ENCODE data around the gene KCNH1. TPM values are rescaled to one million over a fixed set of nuclear protein-coding genes. Genes with fewer than 3 reads are reported as not detected.

Gene KCNH1
- total RNA-seq, 1 experiment from 2014 or later, result not detected

- DNase-seq (ENCODE audit: low read depth, low spot score) (no peak), ATAC-seq (no peak)
- ChIA-PET POLR2A (no interaction called here), CTCF (interaction anchor here (1.0 to 4.1 kb wide), 10 partner anchors 10 to 727 kb away, joined by 3 to 46 read pairs (median 4); no protein-coding TSS in a partner anchor), RAD21 (ENCODE audit: low non-redundant PET in 1 of 2, low total read pairs in 2 of 2, uncharacterized antibody in 2 of 2, unreplicated experiment in 2 of 2) (interaction anchor here (1.0 to 1.1 kb wide), 2 partner anchors 685 kb away, joined by 3 to 6 read pairs; no protein-coding TSS in a partner anchor)
- Histone ChIP-seq H3K9ac (ENCODE audit: low read length) (no peak overlapping the region), H3K4me2 (ENCODE audit: low read length) (no peak overlapping the region), H3K4me1 (ENCODE audit: control insufficient read depth in 1 of 2, insufficient read depth in 2 of 2, low read length in 2 of 2) (peaks cover 0 to 4% of the 10 kb centered on the region in 2 experiments; a peak in 2 of 4 replicates), H2AFZ (ENCODE audit: low read depth, low read length, poor library complexity, severe bottlenecking) (no peak overlapping the region), H3K27me3 (ENCODE audit: insufficient read depth, low read length) (peaks cover 66% of the 10 kb centered on the region), H3K79me2 (ENCODE audit: insufficient read depth, low read length) (no peaks in the 10 kb centered on the region), H3K4me3 (replicated peaks in 1 of 2; ENCODE audit: low read depth in 1 of 2, low read length in 2 of 2) (no peak overlapping the region), H4K20me1 (ENCODE audit: insufficient read depth) (no peaks in the 10 kb centered on the region), H3K9me2 (ENCODE audit: insufficient read depth) (no peaks in the 10 kb centered on the region), H3K27ac (ENCODE audit: low read depth, low read length) (no peak overlapping the region), H3K36me3 (ENCODE audit: control insufficient read depth in 1 of 2, insufficient read depth in 2 of 2, low read length in 2 of 2) (no peaks in the 10 kb centered on the region), H3K9me3 (ENCODE audit: control insufficient read depth in 1 of 2, insufficient read depth in 1 of 2, low read depth in 1 of 2, low read length in 2 of 2) (no peaks in the 10 kb centered on the region)
- intact Hi-C loops (cut with micrococcal nuclease), result no loop called here
- no TSS peak for BruUV-seq (replicated peaks)
- TF ChIP-seq EZH2 (IDR thresholded peaks at IDR 0.05) (no peak), CBX3 (IDR thresholded peaks at IDR 0.05; ENCODE audit: low read depth) (no peak), SRF (IDR thresholded peaks at IDR 0.05; ENCODE audit: low read depth) (no peak), MAX (IDR thresholded peaks at IDR 0.05) (no peak)
- TF ChIP-seq, protein P1, sequence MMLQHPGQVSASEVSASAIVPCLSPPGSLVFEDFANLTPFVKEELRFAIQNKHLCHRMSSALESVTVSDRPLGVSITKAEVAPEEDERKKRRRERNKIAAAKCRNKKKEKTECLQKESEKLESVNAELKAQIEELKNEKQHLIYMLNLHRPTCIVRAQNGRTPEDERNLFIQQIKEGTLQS (IDR thresholded peaks at IDR 0.05), result no peak
Observed at GRCh38 chr1:211133393-211133835, 534 bp downstream of the KCNH1 start.

DNA sequence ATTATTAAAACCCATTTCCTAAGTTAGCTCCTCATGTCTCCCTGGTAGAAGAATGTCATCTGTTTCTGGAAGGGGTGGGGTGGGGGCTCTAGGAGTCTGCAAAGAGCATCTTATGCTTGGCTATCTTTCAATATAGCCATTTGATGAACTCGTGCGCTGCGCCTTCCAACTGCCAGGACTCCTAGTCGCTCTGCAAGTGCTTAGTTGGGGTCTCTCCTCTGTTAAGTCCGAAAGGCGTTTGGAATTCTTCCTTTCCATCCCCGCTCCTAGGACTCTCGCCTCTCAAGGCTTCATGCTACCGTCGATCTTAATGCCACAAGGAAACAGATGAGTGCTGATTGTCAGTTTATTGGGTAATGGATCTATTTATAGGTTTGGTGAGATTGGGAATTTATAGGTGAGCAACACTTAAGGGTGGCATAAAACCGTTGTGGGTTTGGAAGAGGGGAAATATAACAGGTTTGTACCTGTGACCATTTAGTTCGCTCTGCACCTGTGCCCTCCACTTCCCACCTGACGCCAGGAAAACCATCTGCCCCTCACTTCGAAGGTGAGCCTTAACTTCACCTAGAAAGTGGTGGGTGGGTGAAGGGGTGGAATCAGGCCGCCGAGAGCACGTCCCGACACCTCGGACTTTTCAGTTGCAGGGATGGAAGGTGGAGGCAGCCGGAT, 1.1 kb downstream of the KCNH1 start:
- ATAC-seq (no peak), DNase-seq (ENCODE audit: low read depth, low spot score) (no peak)
- Histone ChIP-seq H3K36me3 (ENCODE audit: control insufficient read depth in 1 of 2, insufficient read depth in 2 of 2, low read length in 2 of 2) (no peaks in the 10 kb centered on the region), H3K79me2 (ENCODE audit: insufficient read depth, low read length) (no peaks in the 10 kb centered on the region), H2AFZ (ENCODE audit: low read depth, low read length, poor library complexity, severe bottlenecking) (no peak overlapping the region), H3K4me3 (replicated peaks in 1 of 2; ENCODE audit: low read depth in 1 of 2, low read length in 2 of 2) (no peak overlapping the region), H4K20me1 (ENCODE audit: insufficient read depth) (no peaks in the 10 kb centered on the region), H3K4me1 (ENCODE audit: control insufficient read depth in 1 of 2, insufficient read depth in 2 of 2, low read length in 2 of 2) (peaks cover 0 to 4% of the 10 kb centered on the region in 2 experiments; a peak in 2 of 4 replicates), H3K27me3 (ENCODE audit: insufficient read depth, low read length) (peaks cover 67% of the 10 kb centered on the region), H3K9me2 (ENCODE audit: insufficient read depth) (no peaks in the 10 kb centered on the region), H3K9ac (ENCODE audit: low read length) (no peak overlapping the region), H3K27ac (ENCODE audit: low read depth, low read length) (no peak overlapping the region), H3K4me2 (ENCODE audit: low read length) (no peak overlapping the region), H3K9me3 (ENCODE audit: control insufficient read depth in 1 of 2, insufficient read depth in 1 of 2, low read depth in 1 of 2, low read length in 2 of 2) (no peaks in the 10 kb centered on the region)
- TF ChIP-seq, protein P1 (IDR thresholded peaks at IDR 0.05), result no peak
- TF ChIP-seq SIN3A (IDR thresholded peaks at IDR 0.05; ENCODE audit: low read depth) (no peak), MAX (IDR thresholded peaks at IDR 0.05) (no peak), POLR2AphosphoS5 (IDR thresholded peaks at IDR 0.05; ENCODE audit: low read depth, low read length) (no peak), SRF (IDR thresholded peaks at IDR 0.05; ENCODE audit: low read depth) (no peak)
- TF ChIP-seq, protein P2, sequence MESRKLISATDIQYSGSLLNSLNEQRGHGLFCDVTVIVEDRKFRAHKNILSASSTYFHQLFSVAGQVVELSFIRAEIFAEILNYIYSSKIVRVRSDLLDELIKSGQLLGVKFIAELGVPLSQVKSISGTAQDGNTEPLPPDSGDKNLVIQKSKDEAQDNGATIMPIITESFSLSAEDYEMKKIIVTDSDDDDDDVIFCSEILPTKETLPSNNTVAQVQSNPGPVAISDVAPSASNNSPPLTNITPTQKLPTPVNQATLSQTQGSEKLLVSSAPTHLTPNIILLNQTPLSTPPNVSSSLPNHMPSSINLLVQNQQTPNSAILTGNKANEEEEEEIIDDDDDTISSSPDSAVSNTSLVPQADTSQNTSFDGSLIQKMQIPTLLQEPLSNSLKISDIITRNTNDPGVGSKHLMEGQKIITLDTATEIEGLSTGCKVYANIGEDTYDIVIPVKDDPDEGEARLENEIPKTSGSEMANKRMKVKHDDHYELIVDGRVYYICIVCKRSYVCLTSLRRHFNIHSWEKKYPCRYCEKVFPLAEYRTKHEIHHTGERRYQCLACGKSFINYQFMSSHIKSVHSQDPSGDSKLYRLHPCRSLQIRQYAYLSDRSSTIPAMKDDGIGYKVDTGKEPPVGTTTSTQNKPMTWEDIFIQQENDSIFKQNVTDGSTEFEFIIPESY (IDR thresholded peaks at IDR 0.05; ENCODE audit: extremely low read depth, insufficient replicate concordance, low read length), result no peak
- ChIA-PET POLR2A (no interaction called here), RAD21 (ENCODE audit: low non-redundant PET in 1 of 2, low total read pairs in 2 of 2, uncharacterized antibody in 2 of 2, unreplicated experiment in 2 of 2) (no interaction called here), CTCF (interaction anchor here (1.0 to 4.1 kb wide), 4 partner anchors 11 to 726 kb away, joined by 3 to 46 read pairs (median 42); no protein-coding TSS in a partner anchor)
- BruUV-seq (replicated peaks), result no TSS peak
- intact Hi-C loops (cut with micrococcal nuclease), result no loop called here

All from HCT116 (cell line).